Measurements from ENCODE around the gene SPATS2.

GRCh38 chr12:49567302-49567610 is 200.0 kb downstream of the SPATS2 start:
- TF ChIP-seq EZH2 (IDR thresholded peaks at IDR 0.05) (no peak), POLR2AphosphoS5 (IDR thresholded peaks at IDR 0.05; ENCODE audit: borderline replicate concordance, low read depth, low read length) (no peak)

All from SK-N-MC (cell line).